Esophagus (tissue), 2 donors: ENCODE measurements around the gene SNX4. TPM values are rescaled to one million over a fixed set of nuclear protein-coding genes. Genes with fewer than 3 reads are reported as not detected.
"Not testable (repeated sequence)": the region's sequence is repeated elsewhere in the genome, so short reads cannot be mapped to it uniquely, and the experiment has no call there.

ENCODE experiments used
- H3K27ac ChIP-seq, 2 donors: one replicate each; pipeline ENCODE4 v1.5.1; 2013; ENCODE audit warnings: low read depth in 2 of 2, mild to moderate bottlenecking in 2 of 2, inconsistent platforms in 1 of 2, low read length in 1 of 2, moderate library complexity in 1 of 2
- H3K27me3 ChIP-seq, 2 donors: one replicate each; pipeline ENCODE4 v1.6.1; 2013; ENCODE audit warnings: low read length in 2 of 2, control low read depth in 1 of 2, mild to moderate bottlenecking in 1 of 2; ENCODE audit not compliant: insufficient read depth in 2 of 2, control insufficient read depth in 1 of 2
- H3K36me3 ChIP-seq, 2 donors: one replicate each; pipeline ENCODE4 v1.6.1; 2013; ENCODE audit warnings: low read length in 1 of 2; ENCODE audit not compliant: control insufficient read depth in 2 of 2, insufficient read depth in 2 of 2
- H3K4me1 ChIP-seq, 2 donors: one replicate each; pipeline ENCODE4 v1.6.1; 2013; ENCODE audit warnings: low read length in 1 of 2; ENCODE audit not compliant: control insufficient read depth in 2 of 2, insufficient read depth in 2 of 2
- H3K4me3 ChIP-seq, 2 donors: one replicate each; pipeline ENCODE4 v1.5.1; 2013; ENCODE audit warnings: low read length in 2 of 2, mild to moderate bottlenecking in 2 of 2, low read depth in 1 of 2, moderate library complexity in 1 of 2
- H3K9me3 ChIP-seq, 2 donors: one replicate each; pipeline ENCODE4 v1.6.1; 2013; ENCODE audit warnings: mild to moderate bottlenecking in 2 of 2, low read depth in 1 of 2, low read length in 1 of 2, moderate library complexity in 1 of 2; ENCODE audit not compliant: control insufficient read depth in 2 of 2, insufficient read depth in 1 of 2
- WGBS, 2 donors: extraction: QIAGEN DNeasy Blood & Tissue Kit; methylation state at CpG; one replicate each; pipeline ENCODE4 v1.1.7; 2013; 5-methylcytosine and 5-hydroxymethylcytosine counted together
- polyA plus RNA-seq, 2 donors: library from polyadenylated mRNA; stranded (reverse); fragments of 200-250 nt; gene quantifications; one replicate each; pipeline ENCODE4 v1.2.3, GENCODE V29; 2013
- donor health status: healthy with polysubstance abuse.
- donor health status: Bipolar disorder and iron deficiency.

Gene SNX4
- 10 to 100 TPM in 1 of 2 donors, 1 to 10 TPM in 1; 9.6 to 12.5 TPM for polyA plus RNA-seq

DNA sequence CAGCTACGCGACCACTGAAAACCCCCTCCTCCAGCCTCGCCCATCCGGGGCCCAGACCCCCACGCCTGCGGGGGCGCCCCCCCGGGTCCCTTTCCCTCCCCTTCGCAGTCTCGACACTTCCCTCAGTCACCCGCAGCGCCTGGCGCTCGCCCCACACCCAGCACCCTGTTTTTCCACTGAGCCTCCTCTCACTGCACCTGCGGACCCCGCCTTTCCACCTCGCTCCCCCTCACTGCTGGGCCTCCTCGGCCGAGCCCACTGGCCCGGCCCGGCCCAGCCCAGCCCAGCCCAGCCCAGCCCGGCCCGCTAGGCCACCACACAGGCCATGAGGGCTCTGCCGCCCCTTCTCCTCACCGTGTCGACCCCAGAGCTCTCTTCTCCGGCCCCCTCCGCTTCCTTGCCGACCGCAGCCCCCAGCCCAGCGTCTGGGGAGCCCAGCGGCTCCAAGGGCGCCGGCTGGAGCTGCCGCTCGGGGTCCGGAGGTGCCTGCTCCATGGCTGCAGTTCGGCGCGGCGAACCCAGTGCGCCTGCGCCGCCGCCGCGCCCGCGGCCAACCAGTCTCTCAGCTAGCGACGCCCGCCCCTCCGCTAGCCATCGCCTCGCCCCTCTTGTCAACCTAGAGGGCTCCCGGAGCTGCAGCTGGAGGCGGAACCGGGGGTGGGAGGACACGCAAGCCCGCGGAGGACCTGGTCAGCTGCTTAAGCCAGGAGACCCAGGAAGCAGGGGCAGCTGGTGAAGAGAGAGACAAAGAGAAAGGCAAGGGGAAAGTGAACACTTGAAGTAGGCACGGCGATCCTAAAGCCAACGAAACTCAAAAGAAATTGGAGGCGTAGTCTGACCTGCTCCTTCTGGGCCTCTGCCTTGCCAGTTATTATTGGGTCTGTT lies at the start of gene SNX4:
TSS of gene SNX4 (minus strand) at position 525 of the 885 bp plus-strand sequence. CDS start at position 495, 30 bp downstream.
- Histone ChIP-seq H3K27ac (peak within 1 kb of the TSS; percentile 82 to 88), H3K9me3 (no peaks in the 10 kb centered on the region), H3K36me3 (peaks cover 0 to 3% of the 10 kb centered on the region in 2 donors), H3K4me3 (peak within 1 kb of the TSS; percentile 80 to 89), H3K27me3 (no peaks in the 10 kb centered on the region), H3K4me1 (no peaks in the 10 kb centered on the region)
- 1% methylated on average over 59 to 65 of the region's 65 CpGs for WGBS, 2 donors

DNA sequence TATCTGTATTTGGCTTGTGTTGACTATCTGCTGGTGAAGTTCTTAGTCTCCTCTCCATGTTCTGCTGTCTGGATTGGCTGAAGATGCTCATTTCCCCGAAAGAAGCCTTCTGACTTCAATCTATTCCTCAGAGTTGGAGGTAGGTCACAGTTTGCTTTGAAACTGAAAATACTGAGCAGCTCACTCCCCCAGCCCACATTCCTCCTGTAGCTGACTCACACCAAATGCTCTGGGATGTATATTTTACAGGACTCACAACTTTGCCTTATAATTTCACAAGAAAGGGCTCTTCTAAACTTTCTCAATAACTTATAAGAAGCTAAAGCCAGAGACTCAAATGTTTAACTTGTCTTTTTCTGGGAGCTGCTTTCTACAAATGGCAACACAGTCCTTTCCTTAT lies 36.3 kb upstream of the SNX4 start:
- WGBS, 2 donors, result 95 to 100% methylated on average over 1 of the region's 1 CpG
- no peaks in the 10 kb centered on the region for H3K9me3 ChIP-seq
- H3K27ac ChIP-seq, result no peak overlapping the region
- no peaks in the 10 kb centered on the region for H3K27me3 ChIP-seq
- H3K4me1 ChIP-seq, result no peaks in the 10 kb centered on the region
- no peak overlapping the region for H3K4me3 ChIP-seq
- peaks cover 0 to 7% of the 10 kb centered on the region in 2 donors for H3K36me3 ChIP-seq

DNA sequence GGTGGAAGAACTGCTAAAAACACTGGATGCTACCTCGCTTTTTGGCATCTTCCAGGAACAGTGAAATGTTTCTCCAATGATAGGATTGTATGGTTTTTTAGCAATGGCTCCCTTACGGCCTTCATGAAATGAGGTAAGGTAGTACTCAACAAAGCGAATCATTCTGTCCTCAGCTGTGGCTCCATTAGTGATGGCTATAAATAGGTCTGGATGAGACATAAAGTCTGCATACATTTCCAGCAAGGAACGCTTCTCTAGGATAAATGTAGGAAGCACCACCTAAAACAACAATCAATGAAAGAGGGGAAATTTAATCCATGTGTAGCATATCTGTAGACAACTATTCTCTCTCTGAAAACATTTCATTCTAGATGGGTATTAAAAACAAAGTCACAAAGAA lies 32.4 kb upstream of the SNX4 start:
- Histone ChIP-seq H3K4me3 (no peak overlapping the region), H3K36me3 (peaks cover 0 to 7% of the 10 kb centered on the region in 2 donors), H3K27me3 (no peaks in the 10 kb centered on the region), H3K27ac (no peak overlapping the region), H3K4me1 (no peaks in the 10 kb centered on the region), H3K9me3 (no peaks in the 10 kb centered on the region)
- 95 to 96% methylated on average over 4 of the region's 4 CpGs for WGBS, 2 donors

DNA sequence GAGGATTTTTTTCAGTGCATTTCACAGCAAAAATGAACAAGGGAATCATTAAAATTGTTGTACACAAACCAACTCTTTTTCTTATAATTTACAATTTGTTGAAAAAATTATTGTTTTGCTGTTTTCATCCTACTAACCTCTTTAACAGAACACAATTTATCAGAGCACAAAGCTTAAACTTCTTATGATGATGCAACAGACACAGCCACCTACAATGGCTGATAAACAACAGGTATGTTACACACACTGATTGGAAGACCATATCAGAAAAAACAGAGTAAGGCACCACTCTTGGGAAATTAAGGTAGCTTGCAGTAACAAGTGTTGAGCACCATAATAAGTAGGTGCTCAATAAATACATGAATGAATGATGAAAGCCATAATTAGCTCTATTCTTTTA lies 8.9 kb upstream of the SNX4 start:
- Histone ChIP-seq H3K36me3 (peaks cover 0 to 4% of the 10 kb centered on the region in 2 donors), H3K4me3 (no peak overlapping the region), H3K27me3 (no peaks in the 10 kb centered on the region), H3K27ac (no peak overlapping the region), H3K9me3 (no peaks in the 10 kb centered on the region), H3K4me1 (no peaks in the 10 kb centered on the region)

DNA sequence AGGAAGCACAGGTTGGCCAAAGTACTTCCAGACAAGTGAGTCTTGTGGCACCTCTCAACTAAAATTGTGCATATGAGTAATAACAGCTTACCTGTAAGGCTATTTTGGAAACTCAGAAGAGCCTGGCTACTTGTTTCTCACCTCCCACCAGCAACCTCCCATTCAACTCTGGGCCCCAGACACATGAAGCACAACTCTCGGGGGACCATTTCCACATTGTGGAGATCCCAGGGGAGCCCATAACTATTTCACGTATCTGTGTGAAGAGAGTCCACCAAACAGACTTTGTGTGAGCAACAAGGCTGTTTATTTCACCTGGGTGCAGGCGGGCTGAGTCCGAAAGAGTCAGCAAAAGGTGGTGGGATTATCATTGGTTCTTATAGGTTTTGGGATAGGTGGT lies 5.2 kb upstream of the SNX4 start:
- no peak overlapping the region for H3K4me3 ChIP-seq
- WGBS, 2 donors, result 95 to 96% methylated on average over 4 of the region's 4 CpGs
- no peak overlapping the region for H3K27ac ChIP-seq
- H3K4me1 ChIP-seq, result no peaks in the 10 kb centered on the region
- no peaks in the 10 kb centered on the region for H3K27me3 ChIP-seq
- no peaks in the 10 kb centered on the region for H3K9me3 ChIP-seq
- peaks cover 0 to 2% of the 10 kb centered on the region in 2 donors for H3K36me3 ChIP-seq

DNA sequence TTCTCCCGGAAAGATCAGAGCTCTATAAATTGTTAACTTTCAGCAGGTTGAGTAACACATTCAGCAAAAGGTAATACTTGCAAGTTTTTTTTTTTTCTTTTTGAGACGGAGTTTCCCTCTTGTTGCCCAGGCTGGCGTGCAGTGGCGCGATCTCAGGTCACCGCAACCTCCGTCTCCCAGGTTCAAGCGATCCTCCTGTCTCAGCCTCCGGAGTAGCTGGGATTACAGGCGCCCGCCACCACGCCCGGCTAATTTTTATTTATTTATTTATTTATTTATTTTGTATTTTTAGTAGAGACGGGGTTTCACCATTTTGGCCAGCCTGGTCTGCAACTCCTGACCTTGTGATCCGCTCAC lies 539 bp upstream of the SNX4 start:
- not testable (repeated sequence) for H3K36me3 ChIP-seq, H3K9me3 ChIP-seq, H3K4me1 ChIP-seq, H3K27me3 ChIP-seq
- 73 to 80% methylated on average over 15 of the region's 15 CpGs for WGBS, 2 donors
- Histone ChIP-seq H3K4me3 (peak overlapping the region; percentile 80 to 89), H3K27ac (peak overlapping the region in 1 of 2 donors; percentile 82)

DNA sequence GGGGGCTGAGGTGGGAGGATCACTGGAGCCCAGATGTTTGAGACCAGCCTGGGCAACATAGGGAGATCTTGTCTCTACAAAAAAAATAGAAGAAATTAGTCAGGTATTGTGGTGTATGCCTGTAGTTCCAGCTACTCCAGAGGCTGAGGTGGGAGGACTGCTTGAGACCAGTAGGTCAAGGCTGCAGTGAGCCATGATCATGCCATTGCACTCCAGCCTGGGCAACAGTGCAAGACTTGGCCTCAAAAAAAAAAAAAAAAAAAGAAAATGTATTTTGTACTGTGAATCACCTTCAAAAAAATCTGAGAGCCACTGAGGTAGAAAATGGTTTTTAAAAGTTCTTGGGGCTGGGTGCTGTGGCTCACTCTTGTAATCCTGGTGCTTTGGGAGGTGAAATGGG lies 4.6 kb downstream of the SNX4 start:
- no peak overlapping the region for H3K27ac ChIP-seq
- H3K9me3 ChIP-seq, result no peaks in the 10 kb centered on the region
- peaks cover 0 to 3% of the 10 kb centered on the region in 2 donors for H3K36me3 ChIP-seq
- H3K27me3 ChIP-seq, result no peaks in the 10 kb centered on the region
- peaks cover 0 to 2% of the 10 kb centered on the region in 2 donors for H3K4me1 ChIP-seq
- H3K4me3 ChIP-seq, result no peak overlapping the region

DNA sequence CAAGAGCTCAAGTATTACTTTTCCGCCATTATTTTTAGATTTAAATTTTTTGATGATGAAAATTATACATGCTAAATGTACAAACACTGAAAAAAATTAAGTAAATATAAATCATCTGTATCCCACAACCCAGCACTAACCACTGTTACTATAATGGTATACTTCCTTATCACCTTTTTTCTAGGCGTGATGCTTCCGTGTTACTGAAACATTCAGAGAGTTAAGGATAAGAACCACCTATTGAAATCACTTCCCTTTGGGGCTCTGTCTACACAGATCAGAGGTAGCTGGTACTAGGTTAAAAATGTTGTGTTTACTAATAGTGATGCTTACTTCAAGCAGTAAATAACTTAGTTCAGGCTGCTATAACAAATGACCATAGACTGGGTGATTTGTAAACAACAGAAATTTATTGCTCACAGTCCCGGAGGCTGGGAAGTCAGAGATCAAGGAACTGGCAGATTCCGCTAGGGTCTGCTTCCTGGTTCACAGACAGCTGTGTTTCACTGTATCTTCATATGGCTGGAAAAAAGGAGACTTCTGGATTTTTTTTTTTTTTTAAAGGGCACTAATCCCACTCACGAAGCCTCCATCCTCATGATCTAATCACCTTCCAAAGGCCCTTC lies 6.4 kb downstream of the SNX4 start:
- no peaks in the 10 kb centered on the region for H3K9me3 ChIP-seq
- peaks cover 0 to 2% of the 10 kb centered on the region in 2 donors for H3K4me1 ChIP-seq
- no peaks in the 10 kb centered on the region for H3K27me3 ChIP-seq
- peaks cover 0 to 3% of the 10 kb centered on the region in 2 donors for H3K36me3 ChIP-seq
- H3K4me3 ChIP-seq, result no peak overlapping the region
- WGBS, 2 donors, result 79 to 83% methylated on average over 6 of the region's 6 CpGs
- no peak overlapping the region for H3K27ac ChIP-seq

DNA sequence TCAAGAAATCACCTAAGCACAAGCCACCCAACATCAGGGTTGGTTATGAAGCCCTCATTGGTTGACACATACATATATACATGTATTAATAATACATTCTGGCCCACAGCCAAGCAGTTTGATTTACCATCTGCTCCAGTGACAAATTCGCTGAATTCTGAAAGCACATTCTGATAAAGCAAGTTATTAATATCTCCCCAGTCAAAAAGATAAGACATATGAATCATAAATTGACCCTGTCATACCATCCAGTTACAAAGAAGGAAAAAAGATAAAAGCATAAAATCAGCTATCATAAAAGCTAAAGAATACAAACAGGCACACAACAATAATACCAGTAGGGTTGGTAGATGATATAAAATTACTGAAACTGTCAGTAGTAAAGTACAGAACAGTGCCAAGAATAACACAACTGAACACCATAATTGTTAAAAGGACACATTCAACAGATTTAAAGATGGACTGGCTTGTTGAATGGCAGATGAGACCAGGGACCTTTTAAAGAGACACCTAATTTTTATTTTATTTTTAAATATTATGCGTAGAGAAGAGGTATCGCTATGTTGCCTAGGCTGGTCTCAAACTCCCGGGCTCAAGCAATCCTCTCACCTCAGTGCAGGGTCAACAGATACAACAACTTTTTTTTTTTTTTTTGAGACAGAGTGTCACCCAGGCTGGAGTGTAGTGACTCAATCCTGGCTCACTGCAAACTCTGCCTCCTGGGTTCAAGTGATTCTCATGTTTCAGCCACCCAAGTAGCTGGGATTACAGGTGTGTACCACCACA lies 7.7 kb downstream of the SNX4 start:
- Histone ChIP-seq H3K27ac (no peak overlapping the region), H3K9me3 (no peaks in the 10 kb centered on the region), H3K27me3 (no peaks in the 10 kb centered on the region), H3K4me3 (no peak overlapping the region), H3K4me1 (peaks cover 0 to 2% of the 10 kb centered on the region in 2 donors), H3K36me3 (peaks cover 0 to 3% of the 10 kb centered on the region in 2 donors)
- 63 to 76% methylated on average over 4 of the region's 4 CpGs for WGBS, 2 donors
